ENCODE measurements around the gene SLC24A4. TPM values are rescaled to one million over a fixed set of nuclear protein-coding genes. Genes with fewer than 3 reads are reported as not detected.

SLC24A4 gene
- total RNA-seq, 1 donor from 2014 or later: 0.26 TPM

DNA sequence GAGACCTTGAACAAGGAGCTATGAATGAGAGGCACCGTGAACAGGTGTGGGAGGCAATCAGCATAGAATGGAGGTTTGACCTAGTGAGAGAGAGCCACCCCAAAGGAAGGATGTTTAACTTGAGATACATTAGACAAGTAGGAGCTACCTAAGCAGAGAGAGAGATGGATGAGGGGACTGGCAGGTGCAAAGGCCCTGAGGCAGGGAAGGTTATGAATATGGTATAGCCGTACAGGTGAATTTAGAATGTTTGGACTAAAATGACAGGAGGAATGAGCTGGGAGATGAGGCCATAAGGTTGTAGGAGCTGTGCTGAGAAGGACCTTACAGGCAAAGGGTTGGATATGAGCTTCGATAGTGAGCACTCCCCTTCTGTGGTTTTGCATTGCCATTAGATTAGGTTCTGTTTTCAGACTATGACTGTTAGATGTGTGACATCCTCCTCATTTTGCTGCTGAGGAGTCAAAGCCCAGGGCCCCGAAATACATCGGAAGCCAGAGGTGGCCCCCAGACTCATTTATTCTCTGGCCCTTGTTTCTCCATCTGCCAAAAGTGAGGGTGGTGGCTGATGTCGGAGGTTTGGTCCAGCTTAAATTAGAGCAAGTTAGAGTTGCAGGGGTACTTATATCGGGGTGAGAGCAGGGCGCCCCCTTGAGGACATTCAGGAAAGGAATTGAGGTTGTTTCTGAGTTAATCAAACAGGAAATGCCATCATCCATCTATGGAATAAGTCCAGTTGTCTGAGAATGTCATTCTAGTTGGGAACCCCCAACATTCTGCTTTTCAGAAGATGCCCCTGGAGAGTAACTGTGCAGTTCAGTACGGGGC lies 29.4 kb downstream of the SLC24A4 start:
- peak; percentile 47 for TF ChIP-seq CTCF (conservative IDR thresholded peaks at IDR 0.05)
- H3K4me1 Mint-ChIP-seq: no peaks in the 10 kb centered on the region
- no peaks in the 10 kb centered on the region for H3K36me3 Mint-ChIP-seq (ENCODE audit: low read depth)
- H3K27me3 Mint-ChIP-seq (ENCODE audit: low read depth): peaks cover 37% of the 10 kb centered on the region
- no peaks in the 10 kb centered on the region for H3K9me3 Mint-ChIP-seq
- DNase-seq (ENCODE audit: low read depth, low spot score): no peak
- H3K4me3 Mint-ChIP-seq: no peak overlapping the region
- no peak overlapping the region for H3K27ac Mint-ChIP-seq (ENCODE audit: unreplicated experiment)

DNA sequence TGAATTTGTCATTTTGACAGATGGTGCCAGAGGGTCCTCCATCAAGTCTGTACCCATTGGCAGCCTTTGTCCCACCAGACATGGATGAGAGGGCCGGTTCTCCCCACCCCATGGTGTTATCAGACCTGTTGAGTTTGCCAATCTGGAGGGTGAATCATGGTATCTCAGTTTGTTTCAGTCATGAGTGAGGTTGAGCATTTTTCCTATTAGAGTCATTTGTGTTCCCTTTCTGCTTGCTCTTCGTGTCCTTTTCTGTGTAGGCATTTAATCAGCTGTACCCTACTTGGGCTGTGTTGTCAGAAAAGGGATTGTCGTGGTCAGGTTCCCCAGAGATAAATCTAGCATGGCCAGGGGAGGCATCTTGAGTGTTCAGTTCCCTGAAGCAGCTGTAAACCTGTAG lies 30.5 kb downstream of the SLC24A4 start:
- DNase-seq (ENCODE audit: low read depth, low spot score): no peak
- no peak for TF ChIP-seq CTCF (conservative IDR thresholded peaks at IDR 0.05)
- Mint-ChIP-seq H3K27ac (ENCODE audit: unreplicated experiment) (no peak overlapping the region), H3K36me3 (ENCODE audit: low read depth) (no peaks in the 10 kb centered on the region), H3K4me1 (no peaks in the 10 kb centered on the region), H3K4me3 (no peak overlapping the region), H3K9me3 (no peaks in the 10 kb centered on the region), H3K27me3 (ENCODE audit: low read depth) (peaks cover 36% of the 10 kb centered on the region)

GRCh38 chr14:92356677-92357076 lies 33.7 kb downstream of the SLC24A4 start:
- Mint-ChIP-seq H3K9me3 (no peaks in the 10 kb centered on the region), H3K27me3 (ENCODE audit: low read depth) (peaks cover 26% of the 10 kb centered on the region), H3K4me3 (no peak overlapping the region), H3K36me3 (ENCODE audit: low read depth) (no peaks in the 10 kb centered on the region), H3K27ac (ENCODE audit: unreplicated experiment) (no peak overlapping the region), H3K4me1 (no peaks in the 10 kb centered on the region)
- no peak for DNase-seq (ENCODE audit: low read depth, low spot score)
- no peak for TF ChIP-seq CTCF (conservative IDR thresholded peaks at IDR 0.05)

DNA sequence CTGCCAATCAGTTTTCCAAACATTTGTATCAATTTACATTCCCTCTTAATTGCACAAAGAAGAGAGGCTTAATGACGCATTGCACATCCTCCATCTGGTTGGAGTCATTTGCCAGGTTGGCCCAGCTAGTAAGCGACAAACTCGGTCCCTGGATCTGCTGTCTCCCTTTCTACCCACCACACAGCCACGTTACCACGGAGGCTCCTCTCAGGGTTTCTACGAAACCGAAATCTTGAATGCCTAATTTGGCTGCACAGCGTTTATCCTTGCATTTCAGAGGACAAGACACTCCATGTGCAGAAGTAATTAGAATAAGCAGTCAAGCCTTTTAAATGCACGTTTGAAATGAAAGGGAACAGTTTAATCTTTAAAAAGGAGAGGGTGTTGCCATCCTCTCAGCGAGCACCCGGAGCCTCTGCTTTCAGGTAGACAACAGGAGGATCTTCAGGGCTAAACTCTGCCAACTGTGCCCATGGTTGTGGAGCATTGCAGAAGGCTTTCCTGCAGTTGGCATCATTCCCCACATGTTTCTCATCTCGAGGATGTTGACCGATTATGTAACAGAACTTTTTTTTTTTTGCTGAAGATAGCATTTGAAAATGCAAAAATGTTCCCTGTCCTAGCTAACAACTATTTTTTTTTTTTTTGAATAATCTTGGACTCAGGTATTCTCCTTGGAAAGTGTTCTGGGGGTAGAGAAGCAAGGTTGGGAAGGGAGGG lies 37.8 kb downstream of the SLC24A4 start:
- no peak for DNase-seq (ENCODE audit: low read depth, low spot score)
- no peak overlapping the region for H3K27ac Mint-ChIP-seq (ENCODE audit: unreplicated experiment)
- no peaks in the 10 kb centered on the region for H3K9me3 Mint-ChIP-seq
- H3K4me3 Mint-ChIP-seq: no peak overlapping the region
- H3K4me1 Mint-ChIP-seq: no peaks in the 10 kb centered on the region
- H3K27me3 Mint-ChIP-seq (ENCODE audit: low read depth): peaks cover 32% of the 10 kb centered on the region
- H3K36me3 Mint-ChIP-seq (ENCODE audit: low read depth): no peaks in the 10 kb centered on the region
- TF ChIP-seq CTCF (conservative IDR thresholded peaks at IDR 0.05): no peak

DNA sequence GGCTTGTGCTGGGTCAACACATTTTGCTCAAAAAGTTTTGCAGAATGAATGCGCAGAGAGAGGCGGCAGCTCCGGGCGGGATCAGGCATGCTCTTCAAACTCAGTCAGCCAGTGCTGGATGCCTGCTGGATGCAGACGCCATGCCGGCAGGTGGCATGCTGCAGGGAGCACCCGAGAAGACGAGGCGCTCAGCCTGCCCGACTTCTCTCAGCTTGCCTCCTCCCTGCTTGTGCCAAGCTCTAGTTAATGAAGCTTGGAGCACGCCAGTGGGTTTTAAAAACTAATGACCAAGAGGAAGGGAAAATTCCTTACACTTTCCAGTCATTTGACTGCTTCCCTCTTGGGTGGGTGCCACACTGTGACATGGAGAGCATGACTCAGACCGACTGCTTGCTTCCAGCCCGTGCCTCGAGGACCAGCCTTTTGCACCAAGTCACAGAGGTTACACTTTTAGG lies 39.8 kb downstream of the SLC24A4 start:
- no peak for DNase-seq (ENCODE audit: low read depth, low spot score)
- Mint-ChIP-seq H3K27ac (ENCODE audit: unreplicated experiment) (no peak overlapping the region), H3K36me3 (ENCODE audit: low read depth) (no peaks in the 10 kb centered on the region), H3K9me3 (no peaks in the 10 kb centered on the region), H3K4me1 (no peaks in the 10 kb centered on the region), H3K4me3 (no peak overlapping the region), H3K27me3 (ENCODE audit: low read depth) (peaks cover 32% of the 10 kb centered on the region)
- no peak for TF ChIP-seq CTCF (conservative IDR thresholded peaks at IDR 0.05)
